Measurements from ENCODE around the gene ARPC2. TPM values are rescaled to one million over a fixed set of nuclear protein-coding genes. Genes with fewer than 3 reads are reported as not detected.

The ARPC2 gene
- total and polyA plus RNA-seq, 8 donors, result 229 to 452 (median 256) TPM

- peaks cover 0 to 26% of the 10 kb centered on the region in 2 donors for H3K4me1 ChIP-seq
These were observed 36.2 kb downstream of the ARPC2 start for GRCh38 chr2:218253232-218253625.

GRCh38 chr2:218255446-218255845 is 38.5 kb downstream of the ARPC2 start:
- no peak for ATAC-seq
- intact Hi-C loops (cut with DNase I), result no loop called here
- no peaks in the 10 kb centered on the region for H3K9me3 ChIP-seq
- no peak overlapping the region for H3K4me3 ChIP-seq
- peaks cover 0 to 69% of the 10 kb centered on the region in 2 donors for H3K36me3 ChIP-seq
- peaks cover 20 to 48% of the 10 kb centered on the region in 2 donors for H3K4me1 ChIP-seq
- DNase-seq, result no peak
- TF ChIP-seq CTCF (IDR thresholded peaks at IDR 0.05), result no peak
- H3K27me3 ChIP-seq, result no peaks in the 10 kb centered on the region
- H3K27ac ChIP-seq, result no peak overlapping the region

More at GRCh38 chr2:218253232-218253625, 36.2 kb downstream of the ARPC2 start:
- no peak for ATAC-seq
- no peak overlapping the region for H3K4me3 ChIP-seq
- H3K27ac ChIP-seq, result peak overlapping the region in 1 of 2 donors; percentile 50
- H3K36me3 ChIP-seq, result peaks cover 3 to 91% of the 10 kb centered on the region in 2 donors
- peak in 1 of 4 donors; percentile 10 for DNase-seq
- H3K27me3 ChIP-seq, result no peaks in the 10 kb centered on the region
- intact Hi-C loops (cut with DNase I), result no loop called here
- no peaks in the 10 kb centered on the region for H3K9me3 ChIP-seq
- TF ChIP-seq CTCF (IDR thresholded peaks at IDR 0.05), result no peak

DNA sequence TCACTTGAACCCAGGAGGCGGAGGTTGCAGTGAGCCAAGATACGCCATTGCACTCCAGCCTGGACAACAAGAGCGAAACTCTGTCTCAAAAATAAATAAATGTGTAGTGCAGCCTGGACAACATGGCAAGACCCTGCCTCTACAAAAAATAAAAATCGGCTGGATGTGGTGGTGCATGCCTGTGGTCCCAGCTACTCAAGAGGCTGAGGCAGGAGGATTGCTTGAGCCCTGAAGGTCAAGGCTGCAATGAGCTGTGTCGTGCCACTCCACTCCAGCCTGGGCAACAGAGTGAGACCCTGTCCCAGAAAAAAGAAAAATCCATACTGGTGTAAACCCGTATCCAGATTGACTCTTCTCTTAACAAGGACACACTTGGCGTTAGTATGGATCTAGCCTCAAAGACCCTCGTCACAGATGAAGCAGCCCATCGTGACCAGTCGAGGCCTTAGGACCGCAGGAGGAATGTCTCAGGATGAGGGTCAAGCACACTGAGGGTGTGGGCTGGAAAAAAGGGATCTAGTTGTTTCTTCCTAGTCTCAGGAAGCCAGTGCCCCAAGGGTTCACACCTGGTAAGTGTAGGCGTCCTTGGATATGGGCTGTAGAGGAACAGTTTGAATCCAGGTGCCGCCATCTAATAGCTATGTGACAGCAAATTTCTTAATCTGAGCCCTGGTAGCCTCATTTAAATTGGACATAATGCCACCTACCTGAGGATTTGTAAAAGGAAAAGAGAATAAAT is 39.8 kb downstream of the ARPC2 start:
- Histone ChIP-seq H3K4me1 (peaks cover 20 to 57% of the 10 kb centered on the region in 2 donors), H3K27me3 (no peaks in the 10 kb centered on the region), H3K9me3 (no peaks in the 10 kb centered on the region), H3K27ac (peak overlapping the region; percentile 62 to 75), H3K4me3 (no peak overlapping the region), H3K36me3 (peaks cover 0 to 55% of the 10 kb centered on the region in 2 donors)
- intact Hi-C loops (cut with DNase I), result no loop called here
- DNase-seq, result peak in 1 of 4 donors; percentile 10
- TF ChIP-seq CTCF (IDR thresholded peaks at IDR 0.05), result no peak
- ATAC-seq, result no peak

- peaks cover 20 to 62% of the 10 kb centered on the region in 2 donors for H3K4me1 ChIP-seq
- peak overlapping the region; percentile 62 to 75 for H3K27ac ChIP-seq
These were observed 40.5 kb downstream of the ARPC2 start for GRCh38 chr2:218257390-218257981.

More at GRCh38 chr2:218257390-218257981, 40.5 kb downstream of the ARPC2 start:
- ATAC-seq, result peak; percentile 39
- Histone ChIP-seq H3K36me3 (peaks cover 0 to 52% of the 10 kb centered on the region in 2 donors), H3K9me3 (no peaks in the 10 kb centered on the region), H3K4me3 (no peak overlapping the region), H3K27me3 (no peaks in the 10 kb centered on the region)
- intact Hi-C loops (cut with DNase I), result no loop called here
- peak in 1 of 4 donors; percentile 41 for DNase-seq
- peak; percentile 35 to 42 for TF ChIP-seq CTCF (IDR thresholded peaks at IDR 0.05)
